Natural killer cell (primary cell): ENCODE measurements around the gene RASSF7. TPM values are rescaled to one million over a fixed set of nuclear protein-coding genes. Genes with fewer than 3 reads are reported as not detected.
A peak's percentile ranks its signal among the peaks of the same experiment; 100 is the strongest.

Experiments used
- ATAC-seq, 3 donors: fragments of 150-1000 bp in 2 of 3; fragments of 200-7000 bp in 1 of 3; cut with Tn5 transposase; 1 replicate in 1 of 3; 2 replicates in 2 of 3; pipeline ENCODE4 v1.10.0; 2021; ENCODE audit warnings: mild to moderate bottlenecking in 2 of 3, moderate library complexity in 2 of 3
- DNase-seq, 2 donors: peaks; one replicate each; pipeline versions ENCODE4 v3.0.0 to v3.0.0-alpha.2; 2013 to 2021; ENCODE audit warnings: mixed read lengths in 1 of 2
- H3K27ac ChIP-seq: one replicate; pipeline ENCODE4 v1.5.1; 2013; ENCODE audit warnings: mild to moderate bottlenecking, low read length
- H3K27me3 ChIP-seq: one replicate; pipeline ENCODE4 v1.6.1; 2013; ENCODE audit warnings: low read length; ENCODE audit not compliant: control insufficient read depth, insufficient read depth
- H3K36me3 ChIP-seq: one replicate; pipeline ENCODE4 v1.6.1; 2013; ENCODE audit warnings: low read length; ENCODE audit not compliant: control insufficient read depth, insufficient read depth
- H3K4me1 ChIP-seq: one replicate; pipeline ENCODE4 v1.6.1; 2013; ENCODE audit warnings: low read length; ENCODE audit not compliant: control insufficient read depth, insufficient read depth
- H3K4me3 ChIP-seq: one replicate; pipeline ENCODE4 v1.5.1; 2013; ENCODE audit warnings: low read length
- H3K9me3 ChIP-seq: one replicate; pipeline ENCODE4 v1.6.1; 2013; ENCODE audit warnings: low read length; ENCODE audit not compliant: control insufficient read depth, insufficient read depth
- H3K27ac Mint-ChIP-seq, 2 donors: one replicate each; pipeline ENCODE4 v1.8.0; 2022; ENCODE audit warnings: mild to moderate bottlenecking in 2 of 2, mixed read lengths in 2 of 2, moderate library complexity in 1 of 2
- H3K27me3 Mint-ChIP-seq, 2 donors: one replicate each; pipeline ENCODE4 v1.8.0; 2022; ENCODE audit warnings: low read depth in 2 of 2, mixed read lengths in 2 of 2
- H3K36me3 Mint-ChIP-seq: one replicate; pipeline ENCODE4 v1.8.0; 2022; ENCODE audit warnings: mixed read lengths
- H3K4me1 Mint-ChIP-seq, 2 donors: one replicate each; pipeline ENCODE4 v1.8.0; 2022; ENCODE audit warnings: mixed read lengths in 2 of 2
- H3K4me3 Mint-ChIP-seq: one replicate; pipeline ENCODE4 v1.8.0; 2022; ENCODE audit warnings: mild to moderate bottlenecking, moderate library complexity, mixed read lengths
- H3K9me3 Mint-ChIP-seq, 2 donors: one replicate each; pipeline ENCODE4 v1.8.0; 2022; ENCODE audit warnings: mixed read lengths in 2 of 2
- CTCF ChIP-seq: fragments of 200-600 bp; IDR thresholded peaks from one replicate; pipeline ENCODE4 v1.8.0; 2022; ENCODE audit warnings: antibody characterized with exemption
- WGBS: methylation state at CpG from one replicate; pipeline ENCODE4 v1.1.7; 2013; ENCODE audit warnings: missing lambda C conversion rate; ENCODE audit not compliant: insufficient coverage; 5-methylcytosine and 5-hydroxymethylcytosine counted together
- intact Hi-C: fragments of 100-400 bp; cut with micrococcal nuclease; formaldehyde crosslinking; loops from one replicate; pipeline ENCODE4 v1.14.2; 2022
- total RNA-seq, 4 donors: library from RNA; stranded (reverse); fragments of 120-200 nt in 1 of 4; gene quantifications; one replicate each; pipeline versions ENCODE4 v1.2.3 to v1.2.4, GENCODE V29; 2013 to 2022

The RASSF7 gene
- total RNA-seq, 3 donors from 2014 or later (not counting 1 experiment from before 2014, with no cell fraction given): 19.0 to 21.7 (median 20.0) TPM

- Mint-ChIP-seq H3K27me3 (peaks cover 0 to 5% of the 10 kb centered on the region in 2 donors), H3K4me3 (peak overlapping the region; percentile 50)
These were observed 6.1 kb upstream of the RASSF7 start for GRCh38 chr11:554428-555226.

GRCh38 chr11:555227-555779 lies 5.5 kb upstream of the RASSF7 start:
- Histone ChIP-seq H3K4me1 (peaks cover 31% of the 10 kb centered on the region), H3K27ac (no peak overlapping the region), H3K27me3 (no peaks in the 10 kb centered on the region), H3K9me3 (no peaks in the 10 kb centered on the region), H3K4me3 (peak overlapping the region; percentile 28), H3K36me3 (no peaks in the 10 kb centered on the region)
- Mint-ChIP-seq H3K36me3 (no peaks in the 10 kb centered on the region), H3K4me1 (peaks cover 5 to 12% of the 10 kb centered on the region in 2 donors), H3K9me3 (no peaks in the 10 kb centered on the region), H3K27ac (no peak overlapping the region), H3K4me3 (peak overlapping the region; percentile 49), H3K27me3 (peaks cover 0 to 5% of the 10 kb centered on the region in 2 donors)
- intact Hi-C loops: loop anchor here (1.0 kb wide), 1 partner anchor 168 kb away; no protein-coding TSS in a partner anchor
- ATAC-seq (peak in 1 of 3 donors; percentile 10), DNase-seq (no peak)
- TF ChIP-seq CTCF: peak; percentile 9
- under 1% methylated on average over 57 of the region's 57 CpGs for WGBS

More at GRCh38 chr11:554428-555226, 6.1 kb upstream of the RASSF7 start:
- Histone ChIP-seq H3K4me1 (peaks cover 24% of the 10 kb centered on the region), H3K27ac (no peak overlapping the region), H3K4me3 (peak overlapping the region; percentile 28), H3K27me3 (no peaks in the 10 kb centered on the region), H3K9me3 (no peaks in the 10 kb centered on the region), H3K36me3 (no peaks in the 10 kb centered on the region)
- peaks cover under 1 to 5% of the 10 kb centered on the region in 2 donors for H3K4me1 Mint-ChIP-seq
- TF ChIP-seq CTCF: peak; percentile 56
- no peaks in the 10 kb centered on the region for H3K36me3 Mint-ChIP-seq
- ATAC-seq (peak; percentile 86 to 94 (median 92)), DNase-seq (peak; percentile 70 to 92)
- H3K9me3 Mint-ChIP-seq: no peaks in the 10 kb centered on the region
- 22% methylated on average over 48 of the region's 60 CpGs for WGBS
- no peak overlapping the region for H3K27ac Mint-ChIP-seq
- intact Hi-C loops: loop anchor here (1.0 kb wide), 1 partner anchor 169 kb away; no protein-coding TSS in a partner anchor

GRCh38 chr11:555780-556661 lies 4.7 kb upstream of the RASSF7 start:
- Histone ChIP-seq H3K27me3 (no peaks in the 10 kb centered on the region), H3K27ac (no peak overlapping the region), H3K4me1 (peaks cover 33% of the 10 kb centered on the region), H3K9me3 (no peaks in the 10 kb centered on the region), H3K4me3 (no peak overlapping the region), H3K36me3 (no peaks in the 10 kb centered on the region)
- no peak for TF ChIP-seq CTCF
- Mint-ChIP-seq H3K4me3 (peak overlapping the region; percentile 60), H3K4me1 (peaks cover 5 to 12% of the 10 kb centered on the region in 2 donors), H3K9me3 (no peaks in the 10 kb centered on the region), H3K27ac (no peak overlapping the region), H3K36me3 (no peaks in the 10 kb centered on the region), H3K27me3 (peaks cover 0 to 5% of the 10 kb centered on the region in 2 donors)
- no peak for ATAC-seq
- intact Hi-C loops: loop anchor here (1.0 kb wide), 1 partner anchor 167 kb away; no protein-coding TSS in a partner anchor
- peak in 1 of 2 donors; percentile 67 for DNase-seq
- WGBS: 3% methylated on average over 103 of the region's 104 CpGs
